Measurements from ENCODE around the gene PLXNB3. TPM values are rescaled to one million over a fixed set of nuclear protein-coding genes. Genes with fewer than 3 reads are reported as not detected.
A peak's percentile ranks its signal among the peaks of the same experiment; 100 is the strongest.

The PLXNB3 gene
- total and polyA plus RNA-seq, 12 donors = 1.1 to 119 (median 41.4) TPM

GRCh38 chrX:153732401-153732800 lies 31.6 kb upstream of the PLXNB3 start:
- Histone ChIP-seq H3K27ac (peak overlapping the region; percentile 21 to 75 (median 23)), H3K27me3 (no peaks in the 10 kb centered on the region), H3K9me3 (replicated peaks in 1 of 3) (no peaks in the 10 kb centered on the region), H3K36me3 (replicated peaks in 1 of 2) (no peaks in the 10 kb centered on the region), H3K4me3 (no peak overlapping the region), H3K4me1 (replicated peaks in 1 of 2) (peaks cover 11 to 21% of the 10 kb centered on the region in 2 donors)
- peak in 6 of 7 donors; percentile 59 to 68 (median 65) for DNase-seq
- TF ChIP-seq POLR2A (IDR thresholded peaks at IDR 0.05) = no peak
- TF ChIP-seq, protein P1, sequence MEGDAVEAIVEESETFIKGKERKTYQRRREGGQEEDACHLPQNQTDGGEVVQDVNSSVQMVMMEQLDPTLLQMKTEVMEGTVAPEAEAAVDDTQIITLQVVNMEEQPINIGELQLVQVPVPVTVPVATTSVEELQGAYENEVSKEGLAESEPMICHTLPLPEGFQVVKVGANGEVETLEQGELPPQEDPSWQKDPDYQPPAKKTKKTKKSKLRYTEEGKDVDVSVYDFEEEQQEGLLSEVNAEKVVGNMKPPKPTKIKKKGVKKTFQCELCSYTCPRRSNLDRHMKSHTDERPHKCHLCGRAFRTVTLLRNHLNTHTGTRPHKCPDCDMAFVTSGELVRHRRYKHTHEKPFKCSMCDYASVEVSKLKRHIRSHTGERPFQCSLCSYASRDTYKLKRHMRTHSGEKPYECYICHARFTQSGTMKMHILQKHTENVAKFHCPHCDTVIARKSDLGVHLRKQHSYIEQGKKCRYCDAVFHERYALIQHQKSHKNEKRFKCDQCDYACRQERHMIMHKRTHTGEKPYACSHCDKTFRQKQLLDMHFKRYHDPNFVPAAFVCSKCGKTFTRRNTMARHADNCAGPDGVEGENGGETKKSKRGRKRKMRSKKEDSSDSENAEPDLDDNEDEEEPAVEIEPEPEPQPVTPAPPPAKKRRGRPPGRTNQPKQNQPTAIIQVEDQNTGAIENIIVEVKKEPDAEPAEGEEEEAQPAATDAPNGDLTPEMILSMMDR (IDR thresholded peaks at IDR 0.05) = no peak
- intact Hi-C loops (cut with DNase I) = no loop called here
- WGBS, 4 donors = 45 to 82% (median 70%) methylated on average over 14 of the region's 14 CpGs; no CpG with 5 or more reads in 1 of the 4 donors

GRCh38 chrX:153733651-153734240 lies 30.3 kb upstream of the PLXNB3 start:
- no peak overlapping the region for H3K4me3 ChIP-seq
- H3K4me1 ChIP-seq (replicated peaks in 1 of 2) = peaks cover 4 to 7% of the 10 kb centered on the region in 2 donors
- intact Hi-C loops (cut with DNase I) = no loop called here
- WGBS, 4 donors = 77 to 100% (median 82%) methylated on average over 3 to 15 of the region's 15 CpGs
- no peaks in the 10 kb centered on the region for H3K27me3 ChIP-seq
- no peaks in the 10 kb centered on the region for H3K9me3 ChIP-seq (replicated peaks in 1 of 3)
- H3K36me3 ChIP-seq (replicated peaks in 1 of 2) = no peaks in the 10 kb centered on the region
- TF ChIP-seq, protein P1 (IDR thresholded peaks at IDR 0.05) = no peak
- TF ChIP-seq POLR2A (IDR thresholded peaks at IDR 0.05) = no peak
- H3K27ac ChIP-seq = no peak overlapping the region
- DNase-seq = no peak

DNA sequence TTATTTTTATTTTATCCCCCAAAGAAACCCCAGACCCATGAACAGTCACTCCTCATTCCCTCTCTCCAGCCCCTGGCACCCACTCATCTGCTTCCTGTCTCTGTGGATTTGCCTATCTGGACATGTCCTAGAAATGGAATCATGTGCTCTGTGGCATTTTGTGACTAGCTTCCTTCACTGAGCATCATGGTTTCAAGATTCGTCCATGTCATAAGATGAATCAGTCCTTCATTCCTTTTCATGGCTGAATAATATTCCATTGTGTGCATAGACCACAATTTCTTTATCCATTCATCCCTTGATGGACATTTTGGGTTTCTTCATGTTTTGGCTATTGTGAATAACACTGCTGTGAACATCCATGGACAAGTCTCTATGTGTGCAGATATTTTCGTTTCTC lies 29.2 kb upstream of the PLXNB3 start:
- intact Hi-C loops (cut with DNase I) = no loop called here
- H3K4me1 ChIP-seq (replicated peaks in 1 of 2) = peaks cover 4% of the 10 kb centered on the region in 2 donors
- no peak overlapping the region for H3K4me3 ChIP-seq
- H3K27ac ChIP-seq = no peak overlapping the region
- no peaks in the 10 kb centered on the region for H3K36me3 ChIP-seq (replicated peaks in 1 of 2)
- H3K27me3 ChIP-seq = no peaks in the 10 kb centered on the region
- no peak for DNase-seq
- TF ChIP-seq POLR2A (IDR thresholded peaks at IDR 0.05) = no peak
- TF ChIP-seq, protein P1 (IDR thresholded peaks at IDR 0.05) = no peak
- 74 to 100% (median 84%) methylated on average over 2 of the region's 2 CpGs for WGBS, 4 donors
- H3K9me3 ChIP-seq (replicated peaks in 1 of 3) = no peaks in the 10 kb centered on the region

DNA sequence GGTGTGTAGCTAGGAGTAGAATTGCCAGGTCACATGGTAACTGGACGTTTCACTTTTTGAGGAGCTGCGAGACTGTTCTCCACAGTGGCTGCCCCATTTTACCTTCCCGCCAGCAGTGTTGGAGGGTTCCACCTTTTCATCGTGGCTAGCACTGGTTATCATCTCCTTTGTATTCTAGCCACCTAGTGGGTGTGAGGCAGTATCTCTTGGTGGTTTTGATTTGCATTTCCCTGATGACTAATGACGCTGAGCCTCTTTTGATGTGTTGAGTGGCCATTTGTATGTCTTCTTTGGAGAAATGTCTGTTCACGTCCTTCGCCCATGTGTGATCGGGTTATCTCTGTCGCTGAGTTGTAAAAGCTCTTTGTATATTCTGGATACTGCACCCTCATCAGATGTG lies 28.8 kb upstream of the PLXNB3 start:
- no peak for TF ChIP-seq POLR2A (IDR thresholded peaks at IDR 0.05)
- TF ChIP-seq, protein P1 (IDR thresholded peaks at IDR 0.05) = no peak
- WGBS, 4 donors = 80 to 88% (median 86%) methylated on average over 9 of the region's 9 CpGs
- H3K4me1 ChIP-seq (replicated peaks in 1 of 2) = peaks cover 4% of the 10 kb centered on the region in 2 donors
- no peak overlapping the region for H3K4me3 ChIP-seq
- no peak overlapping the region for H3K27ac ChIP-seq
- no peaks in the 10 kb centered on the region for H3K27me3 ChIP-seq
- no peaks in the 10 kb centered on the region for H3K9me3 ChIP-seq (replicated peaks in 1 of 3)
- intact Hi-C loops (cut with DNase I) = no loop called here
- no peaks in the 10 kb centered on the region for H3K36me3 ChIP-seq (replicated peaks in 1 of 2)
- no peak for DNase-seq

Data from adrenal gland (tissue), 12 donors.